Mesenteric fat pad (tissue), 1 donor: Measurements from ENCODE around the gene GMCL2. TPM values are rescaled to one million over a fixed set of nuclear protein-coding genes. Genes with fewer than 3 reads are reported as not detected.

Experiments used
- DNase-seq: peaks from one replicate; pipeline ENCODE4 v3.0.0-alpha.2; 2020; ENCODE audit warnings: low spot score
- total RNA-seq: library from RNA; stranded (reverse); fragmentation: NEBNext Ultra II Directional; extraction: Animal tissue kit (Norgen Biotek cat#: 25700); gene quantifications from one replicate; pipeline ENCODE4 v1.2.1, GENCODE V29; 2021
- donor health status: DM: yes; HTN: yes; CAD: no.

GMCL2 gene
- total RNA-seq, 1 donor from 2014 or later = not detected

DNA sequence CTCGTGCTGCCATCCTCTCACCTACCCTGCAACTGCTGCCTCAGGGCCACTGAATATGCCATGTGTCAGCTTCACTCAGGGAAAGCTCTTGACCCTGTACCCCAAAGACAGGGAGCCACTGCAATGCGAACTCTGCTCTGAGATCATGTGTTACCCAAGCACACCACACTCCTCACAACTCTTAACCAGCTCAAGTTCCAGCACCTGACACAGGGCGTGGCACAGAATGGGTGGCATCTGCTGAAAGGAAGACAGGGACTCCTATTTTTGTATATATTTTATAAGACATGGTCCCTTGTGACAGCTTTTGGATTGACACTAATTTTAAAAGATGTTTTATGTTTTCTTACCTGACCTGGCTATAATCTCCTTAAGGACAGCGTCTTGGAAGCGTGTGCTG is 34.7 kb upstream of the GMCL2 start:
- DNase-seq = no peak

DNA sequence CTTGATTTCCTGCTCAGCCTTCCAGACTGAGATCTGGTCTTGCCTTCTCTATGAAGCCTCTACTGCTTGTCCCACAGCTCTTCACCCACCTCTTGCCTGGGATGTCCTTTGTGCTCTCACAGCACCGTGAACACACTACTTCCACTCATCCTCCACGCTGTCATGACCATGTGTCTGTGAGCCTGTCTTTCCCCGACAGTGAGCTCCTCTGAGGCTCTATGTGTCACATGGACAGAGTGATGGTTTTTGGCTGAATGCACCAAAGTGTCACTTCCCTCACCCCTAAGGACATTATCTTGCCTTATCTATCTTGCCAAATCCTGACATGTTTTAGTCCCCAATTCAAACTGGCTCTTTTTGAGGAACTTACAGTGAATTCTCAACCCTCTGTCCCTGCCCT is 34.1 kb upstream of the GMCL2 start:
- no peak for DNase-seq

DNA sequence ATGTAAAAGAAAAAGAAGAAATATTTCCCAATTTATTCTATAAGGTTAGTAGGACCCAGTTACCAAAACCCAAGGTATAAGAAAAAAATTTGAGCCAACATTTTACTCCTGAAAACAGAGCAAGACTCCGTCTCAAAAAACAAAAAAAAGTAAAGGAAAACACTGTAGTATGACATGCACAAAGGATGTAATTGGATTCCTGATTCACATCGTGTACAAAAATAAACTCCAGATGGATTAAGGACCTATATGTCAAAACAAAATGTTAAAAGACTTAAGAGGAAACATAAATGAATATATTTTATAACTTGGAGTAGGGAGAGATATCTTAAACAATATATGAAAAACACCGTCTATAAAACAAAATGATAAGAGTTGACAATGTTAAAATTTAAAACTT is 31.7 kb upstream of the GMCL2 start:
- DNase-seq = no peak

DNA sequence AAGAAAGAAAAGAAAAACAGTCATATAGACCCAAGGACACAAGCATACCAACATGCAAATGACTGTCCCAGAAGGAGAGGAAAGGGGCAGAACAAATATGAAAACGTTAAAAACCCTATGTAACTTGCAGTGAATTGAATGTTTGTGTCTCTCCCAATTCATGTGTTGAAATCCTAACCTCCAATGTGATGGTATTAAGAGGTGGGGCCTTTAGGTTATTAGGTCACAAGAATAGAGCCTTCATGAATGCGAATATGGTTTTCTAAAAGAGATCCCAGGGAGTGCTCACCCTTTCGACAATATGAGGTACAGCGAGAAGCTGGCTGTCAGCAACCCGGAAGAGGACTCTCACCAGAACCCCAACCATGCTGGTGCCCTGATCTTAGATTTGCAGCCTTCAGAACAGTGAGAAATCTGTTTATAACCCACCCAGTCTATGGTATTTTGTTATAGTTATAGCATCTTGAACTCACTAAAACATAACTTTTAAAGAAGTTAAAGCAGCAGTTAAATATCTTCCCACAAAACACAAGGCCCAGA is 31.1 kb upstream of the GMCL2 start:
- no peak for DNase-seq

DNA sequence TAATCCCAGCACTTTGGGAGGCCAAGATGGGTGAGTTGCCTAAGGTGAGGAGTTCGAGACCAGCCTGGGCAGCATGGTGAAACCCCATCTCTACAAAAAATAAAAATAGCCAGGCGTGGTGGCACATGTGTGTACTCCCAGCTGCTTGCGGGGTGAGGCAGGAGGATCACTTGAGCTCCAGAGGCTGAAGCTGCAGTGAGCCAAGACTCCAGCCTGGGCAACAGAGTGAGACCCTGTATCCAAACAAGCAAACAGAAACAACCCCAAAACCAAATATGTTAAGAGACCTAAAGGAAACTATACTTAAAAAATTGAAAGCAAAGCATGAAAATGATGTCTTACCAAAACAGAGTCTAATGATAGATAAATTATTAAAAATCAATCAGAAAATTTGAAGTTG is 29.6 kb upstream of the GMCL2 start:
- DNase-seq = no peak

DNA sequence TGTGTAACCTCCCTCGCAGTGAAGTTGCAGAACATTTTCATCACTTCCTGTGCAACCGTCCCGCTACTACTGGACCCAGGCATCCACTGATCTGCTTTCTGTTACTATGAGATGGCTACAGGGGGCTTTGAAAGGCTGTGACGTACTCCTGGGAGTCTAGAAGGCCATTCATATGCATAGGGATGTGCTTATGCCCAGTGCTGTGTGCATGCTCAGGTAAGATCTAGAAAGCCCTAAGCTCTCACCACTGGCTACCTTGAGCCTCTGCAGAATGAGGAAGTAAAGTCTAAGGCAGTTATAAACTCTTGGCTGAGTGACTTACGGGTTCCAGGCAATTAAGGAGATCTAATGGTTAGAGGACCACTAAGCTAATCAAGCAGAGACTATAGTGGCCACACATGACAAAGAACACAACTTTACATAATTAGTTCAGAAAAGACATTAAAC is 28.9 kb upstream of the GMCL2 start:
- no peak for DNase-seq

DNA sequence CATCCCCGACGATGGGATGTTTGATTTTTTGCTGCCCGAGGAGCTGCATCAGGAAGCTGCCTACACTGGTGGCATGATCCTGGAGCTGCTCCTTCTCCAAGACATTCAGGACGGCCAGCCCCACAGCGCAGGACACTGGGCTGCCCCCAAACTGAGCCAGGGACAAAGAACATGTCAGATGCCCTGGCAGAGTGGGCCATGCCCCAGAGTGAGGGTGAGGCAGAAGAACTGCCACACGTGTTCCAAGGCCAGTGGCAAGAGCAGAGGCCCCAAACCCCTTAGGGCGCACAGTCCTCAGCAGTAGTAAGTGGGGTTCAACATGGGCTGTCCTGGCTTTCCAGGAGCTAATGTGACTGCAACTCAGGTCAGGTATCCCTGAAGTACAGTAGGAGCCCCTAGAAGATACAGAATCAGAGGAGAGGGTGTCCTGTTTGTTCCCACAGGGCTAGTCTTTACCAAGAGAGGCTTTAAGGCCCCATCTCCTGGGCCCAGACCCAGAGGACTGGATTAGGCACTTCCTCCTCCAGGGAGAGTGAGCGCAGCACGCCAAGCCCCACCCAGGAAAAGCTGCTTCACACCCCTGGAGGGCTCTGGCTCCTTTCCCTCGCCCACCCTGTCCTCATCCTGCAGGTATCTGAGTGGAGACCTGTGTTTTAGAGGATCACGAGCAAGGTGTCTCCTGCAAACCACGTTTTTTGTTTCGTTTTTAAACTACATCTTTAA is 28.3 kb upstream of the GMCL2 start:
- no peak for DNase-seq

DNA sequence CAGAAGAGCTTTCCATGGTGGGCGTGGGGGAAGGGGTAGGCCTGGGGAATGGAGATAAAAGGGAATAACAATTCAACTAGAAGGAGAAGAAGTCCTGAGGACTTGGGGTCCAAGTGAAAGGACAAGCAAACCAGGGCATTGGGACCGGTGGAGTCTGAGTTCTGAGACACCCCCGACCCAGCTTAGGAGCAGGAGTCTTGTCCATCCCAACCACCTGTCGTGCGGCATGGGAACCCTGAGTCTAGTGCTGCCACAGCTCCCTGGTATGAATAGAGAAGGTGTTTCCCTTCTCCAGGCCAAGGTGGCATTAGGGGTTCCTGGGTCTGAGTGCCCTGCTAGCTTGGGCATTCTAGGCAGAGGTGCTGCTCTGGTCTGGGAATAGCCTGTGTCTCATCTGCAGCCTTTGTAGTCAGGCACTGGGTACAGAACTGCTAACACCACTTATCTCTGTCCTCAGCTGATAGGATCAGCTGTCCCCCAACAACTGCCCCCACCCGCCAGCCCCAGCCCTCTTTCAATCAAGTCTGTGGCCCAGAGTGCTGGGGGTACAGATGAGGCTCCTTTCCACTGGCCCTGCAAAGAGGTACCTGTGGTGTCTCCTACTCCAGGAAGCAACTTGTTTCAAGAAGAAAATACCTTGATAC is 27.1 kb upstream of the GMCL2 start:
- no peak for DNase-seq

DNA sequence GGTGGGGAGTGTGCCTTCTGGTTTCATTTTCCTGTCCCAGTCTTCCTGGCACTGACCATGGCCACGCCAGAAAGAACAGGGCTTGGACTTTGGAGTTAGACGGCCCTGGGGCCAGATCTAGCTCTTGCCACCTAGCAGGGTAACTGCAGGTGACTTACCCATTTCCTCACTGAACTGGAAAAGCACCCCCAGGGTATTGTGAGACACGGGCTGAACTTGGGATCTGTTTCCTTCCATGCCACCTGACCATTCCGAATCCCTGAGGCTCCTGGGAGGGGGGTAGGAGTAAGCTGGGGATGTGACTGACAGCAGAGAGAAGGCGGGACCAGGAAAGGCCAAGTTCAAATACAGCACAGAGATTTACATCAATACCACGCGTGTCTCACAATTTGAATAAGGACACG is 26.6 kb upstream of the GMCL2 start:
- no peak for DNase-seq

DNA sequence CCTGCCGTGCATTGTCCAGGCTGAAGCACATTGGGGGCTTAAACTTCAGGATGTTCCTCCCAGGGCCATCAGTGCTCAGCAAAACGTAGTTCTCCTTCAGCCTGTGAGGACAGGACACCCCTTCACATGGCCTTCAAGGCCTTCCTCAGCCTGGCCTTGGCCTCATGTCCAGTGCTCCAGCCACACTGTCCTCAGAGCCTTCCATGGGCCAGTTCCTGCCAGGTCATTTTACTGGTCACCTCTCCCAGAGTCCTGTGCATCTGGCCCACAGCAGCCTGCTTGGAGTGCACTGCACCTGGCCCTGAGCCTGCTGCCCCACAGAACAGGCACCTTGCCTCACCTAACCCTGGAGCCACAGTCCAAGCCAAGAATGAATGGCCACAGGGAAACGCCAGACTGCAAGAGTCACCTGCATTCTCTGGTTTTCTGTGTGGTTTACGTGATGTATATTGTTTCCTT is 25.9 kb upstream of the GMCL2 start:
- no peak for DNase-seq

DNA sequence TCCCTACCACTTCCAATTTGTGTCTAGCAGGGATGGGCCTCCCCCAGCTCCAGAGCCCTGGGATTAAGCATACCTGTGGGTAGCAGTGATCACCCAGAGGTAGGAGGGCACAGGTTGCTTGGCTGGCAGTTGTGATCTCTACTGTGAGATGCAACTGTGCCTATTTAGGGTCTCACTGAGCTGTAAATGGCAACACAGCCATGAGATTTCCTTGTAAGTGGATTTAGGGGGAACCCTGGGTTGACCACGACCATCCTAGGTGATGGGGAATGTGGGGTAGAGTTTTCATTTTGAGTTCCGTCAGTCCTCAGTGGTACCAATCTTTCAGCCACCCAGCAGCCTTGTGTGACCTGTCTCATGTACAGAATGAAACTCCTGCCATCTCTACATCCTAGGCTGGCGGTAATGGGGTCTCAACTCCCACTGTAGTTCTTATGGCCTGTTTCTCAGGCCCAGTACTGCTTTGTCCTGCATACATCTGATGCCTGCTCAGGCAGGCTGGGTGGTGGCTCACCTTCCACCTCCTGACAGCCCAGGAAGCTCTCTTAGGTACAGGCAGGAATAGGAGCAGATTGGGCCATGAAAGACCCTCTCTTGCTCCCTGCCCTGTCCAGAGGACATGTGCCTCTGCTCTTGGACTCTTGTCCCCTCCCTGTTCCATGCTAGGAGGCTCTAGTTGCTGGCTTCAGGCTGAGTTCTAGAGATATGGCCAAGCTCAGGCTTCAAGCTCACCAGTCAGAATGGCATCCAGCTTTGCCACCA is 25.3 kb upstream of the GMCL2 start:
- DNase-seq = no peak

DNA sequence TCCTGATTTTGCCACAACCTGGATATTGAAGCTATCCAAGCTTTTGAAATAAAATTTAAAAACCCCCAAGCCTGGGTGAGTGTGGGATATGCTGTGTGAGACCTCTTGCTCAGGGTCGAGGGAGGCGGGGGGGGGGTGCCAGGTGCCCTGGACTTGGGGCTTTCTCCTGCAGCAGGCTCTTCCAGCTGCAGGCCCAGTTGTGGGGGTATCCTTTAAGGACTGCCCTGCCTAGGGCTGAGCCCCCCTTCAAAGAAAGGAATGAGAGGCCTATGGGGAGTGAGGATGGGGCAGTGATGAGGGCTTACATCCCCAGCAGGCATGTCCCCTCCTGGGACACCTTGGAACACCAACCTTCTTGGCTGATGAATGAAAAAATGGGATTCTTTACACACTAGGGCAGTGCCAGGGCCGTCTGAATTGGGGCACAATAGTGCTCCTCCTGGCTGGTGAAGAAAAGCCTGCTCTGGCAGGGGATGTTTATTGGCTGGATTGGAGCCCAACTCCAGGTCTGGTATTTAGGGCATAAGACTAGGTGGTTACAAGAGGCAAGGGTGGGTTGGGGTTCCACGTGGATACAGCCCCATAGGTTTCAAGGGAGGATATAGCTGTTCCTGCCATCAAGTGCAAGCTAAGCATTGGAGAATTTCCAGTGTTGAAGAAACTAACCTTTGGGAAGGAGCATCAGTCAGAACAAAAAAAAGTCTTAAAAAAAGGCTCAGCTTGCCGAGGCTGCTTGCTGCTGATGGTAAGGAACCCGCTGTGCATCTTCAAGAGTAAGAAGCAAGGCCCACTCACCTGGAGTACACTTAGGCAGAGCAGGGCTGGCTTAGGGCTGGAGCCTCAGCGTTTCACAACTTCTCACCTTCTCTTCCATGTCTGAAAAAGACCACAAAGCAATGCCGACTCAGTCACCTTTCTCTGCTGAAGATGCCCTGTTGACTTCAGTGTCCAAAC is 24.2 kb upstream of the GMCL2 start:
- DNase-seq = no peak

DNA sequence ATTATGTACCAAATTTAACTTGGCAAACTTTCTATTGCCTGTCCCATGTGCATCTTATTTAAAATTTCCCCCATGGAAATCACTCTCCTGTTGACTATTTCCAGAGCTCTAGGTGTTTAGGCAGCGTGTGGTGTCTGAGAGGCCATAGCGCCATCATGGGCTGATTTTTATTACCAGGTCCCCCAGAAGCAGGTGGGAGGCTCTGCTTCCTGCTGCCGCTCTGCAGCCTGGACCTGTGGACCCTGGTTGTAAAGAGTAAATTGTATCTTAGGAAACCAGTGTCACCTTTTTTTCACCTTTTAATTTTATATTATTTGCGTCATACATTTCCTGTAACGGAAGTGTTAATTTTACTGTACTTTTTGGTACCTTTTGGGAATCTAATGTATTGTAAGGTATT is 23.5 kb upstream of the GMCL2 start:
- no peak for DNase-seq

DNA sequence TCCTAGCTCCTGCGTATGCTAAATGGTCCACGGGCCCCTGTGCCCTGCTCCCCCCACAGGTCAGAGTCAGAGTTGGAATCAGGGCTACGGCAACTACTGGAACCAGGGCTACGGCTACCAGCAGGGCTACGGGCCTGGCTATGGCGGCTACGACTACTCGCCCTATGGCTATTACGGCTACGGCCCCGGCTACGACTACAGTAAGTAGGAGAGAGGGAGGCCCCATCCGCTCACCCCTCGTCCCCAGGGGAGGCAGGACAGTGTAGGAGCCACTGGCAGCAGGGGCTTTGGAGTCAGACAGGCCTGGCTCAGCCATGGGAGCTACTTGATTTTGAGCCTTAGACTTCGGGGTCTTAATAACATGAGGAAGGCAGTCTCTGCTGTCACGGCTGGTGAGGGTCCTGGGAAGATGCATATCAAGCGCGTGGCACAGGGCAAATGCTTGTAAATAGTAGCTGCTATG is 22.9 kb upstream of the GMCL2 start:
- DNase-seq = no peak

DNA sequence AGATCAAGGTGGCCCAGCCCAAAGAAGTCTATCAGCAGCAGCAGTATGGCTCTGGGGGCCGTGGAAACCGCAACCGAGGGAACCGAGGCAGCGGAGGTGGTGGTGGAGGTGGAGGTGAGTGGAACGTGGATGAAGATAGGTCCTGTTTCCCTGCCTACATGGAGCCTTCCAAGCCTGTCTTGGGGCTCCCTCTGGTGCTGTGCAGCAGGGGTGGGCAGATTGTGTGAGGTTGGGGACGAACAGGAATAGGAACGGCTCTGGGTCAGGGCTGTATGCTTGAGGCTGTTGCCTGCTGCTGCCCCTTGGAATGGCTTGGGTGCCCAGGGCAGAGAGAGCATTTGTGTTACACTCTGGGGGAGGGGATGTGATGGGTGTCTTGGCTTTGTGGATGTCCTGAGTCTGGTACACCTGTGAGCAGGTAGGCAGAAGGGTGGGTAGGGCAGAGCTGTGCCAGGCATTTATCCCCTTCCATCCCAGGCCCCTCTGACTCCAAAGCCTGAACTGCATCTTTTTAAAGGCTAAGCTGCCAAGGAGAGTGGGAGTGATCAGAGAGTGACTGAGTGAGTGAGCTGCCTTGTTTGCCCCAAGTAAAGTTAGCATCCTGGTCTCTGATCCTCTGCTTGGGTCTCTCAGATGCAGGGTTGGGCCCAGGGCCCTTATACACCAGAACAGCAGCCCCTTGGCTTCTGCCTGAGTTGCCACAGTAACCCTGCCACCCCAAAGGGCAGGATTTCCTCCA is 22.3 kb upstream of the GMCL2 start:
- no peak for DNase-seq

DNA sequence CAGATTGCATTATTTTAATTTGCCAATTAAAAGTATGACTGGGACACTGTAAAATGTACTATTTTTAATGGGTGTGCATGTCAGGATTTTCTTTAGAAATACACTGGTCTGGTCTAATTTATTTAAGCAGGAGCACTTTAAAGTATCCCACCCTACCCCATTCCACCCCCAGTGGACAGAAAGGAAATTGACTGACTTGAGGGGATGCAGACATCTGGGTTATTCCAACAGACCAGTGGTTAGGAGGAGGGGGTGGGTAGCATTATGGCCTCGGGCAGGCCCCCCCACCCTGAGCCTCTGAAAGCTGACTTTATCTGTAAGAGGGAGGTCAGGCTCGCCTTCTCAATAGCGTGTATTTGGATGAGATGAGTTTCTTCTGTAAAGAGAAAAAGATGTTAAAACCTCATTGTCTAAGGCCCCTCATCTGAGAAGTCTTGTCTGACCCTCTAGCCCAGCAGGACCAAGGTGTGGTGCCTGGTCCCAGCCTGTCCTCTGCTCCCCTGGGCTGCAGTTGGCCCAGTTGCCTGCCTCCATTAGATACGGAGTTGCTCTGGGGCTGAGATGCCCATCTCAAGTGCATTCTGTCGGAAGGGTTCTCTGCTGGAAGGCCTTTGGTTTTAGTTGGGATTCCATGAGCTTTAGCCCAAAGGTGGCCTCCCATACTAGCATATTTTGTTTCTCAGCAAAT is 21.5 kb upstream of the GMCL2 start:
- DNase-seq = no peak

DNA sequence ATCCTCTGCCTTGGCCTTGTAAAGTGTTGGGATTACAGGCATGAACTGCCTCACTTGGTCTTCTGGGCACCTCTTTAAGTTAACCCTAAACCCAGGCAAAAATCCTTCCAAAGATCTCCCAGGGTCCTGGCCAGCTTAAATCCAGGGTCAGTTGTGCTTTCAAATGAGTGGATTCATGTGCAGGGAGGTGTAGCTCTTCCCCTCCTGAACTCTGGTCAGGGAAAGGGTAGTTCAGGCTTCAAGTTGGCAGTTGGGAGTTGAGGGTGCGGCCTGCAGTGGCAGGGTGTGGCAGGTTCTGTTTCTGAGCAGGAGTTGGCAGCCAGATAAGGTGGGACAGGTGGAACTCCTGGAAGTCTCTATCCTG is 20.7 kb upstream of the GMCL2 start:
- no peak for DNase-seq

DNA sequence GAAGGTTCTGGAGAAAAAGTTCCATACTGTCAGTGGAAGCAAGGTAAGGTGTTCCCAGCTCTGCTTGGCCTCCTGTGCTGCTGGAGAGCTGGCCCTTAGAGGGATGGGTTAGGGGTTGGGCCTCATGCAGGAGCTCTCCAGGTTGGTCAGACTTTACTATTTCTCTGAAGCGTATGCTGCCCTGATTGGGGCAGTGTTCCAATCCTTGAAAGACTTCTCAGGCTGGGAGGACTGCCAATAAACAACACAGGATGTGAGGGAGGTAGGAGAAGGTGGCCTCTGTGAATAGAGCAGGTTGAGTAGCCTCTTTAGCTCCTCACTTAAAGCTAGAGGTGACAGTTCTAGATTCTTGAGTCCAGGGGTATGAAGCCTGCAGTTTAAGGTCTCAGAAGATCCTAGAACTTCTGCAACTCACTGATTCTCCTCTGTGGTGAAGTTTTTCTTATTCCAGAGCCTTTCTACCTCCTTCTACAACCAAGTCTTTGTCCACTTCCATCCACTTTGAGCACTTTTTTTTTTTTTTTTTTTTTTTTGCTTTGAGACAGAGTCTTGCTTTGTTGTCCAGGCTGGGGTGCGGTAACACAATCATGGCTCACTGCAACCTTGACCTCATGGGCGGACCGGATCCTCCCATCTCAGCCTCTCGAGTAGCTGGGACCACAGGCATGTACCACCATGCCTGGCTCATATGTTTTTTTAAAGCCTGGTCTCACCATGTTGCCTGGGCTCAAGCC is 20.2 kb upstream of the GMCL2 start:
- no peak for DNase-seq
